ENCODE results near the gene TUFT1.

TUFT1 gene

GRCh38 chr1:151619489-151620093 is 79.5 kb downstream of the TUFT1 start:
- H3K4me1 Mint-ChIP-seq (ENCODE audit: low read depth), result peaks cover 47% of the 10 kb centered on the region
- no peaks in the 10 kb centered on the region for H3K27me3 Mint-ChIP-seq
- H3K9me3 Mint-ChIP-seq (ENCODE audit: low read depth), result no peaks in the 10 kb centered on the region
- H3K4me3 Mint-ChIP-seq, result no peak overlapping the region
- H3K36me3 Mint-ChIP-seq, result no peaks in the 10 kb centered on the region
- peak overlapping the region; percentile 16 for H3K27ac Mint-ChIP-seq

- Mint-ChIP-seq H3K36me3 (no peaks in the 10 kb centered on the region), H3K9me3 (ENCODE audit: low read depth) (no peaks in the 10 kb centered on the region), H3K4me1 (ENCODE audit: low read depth) (peaks cover 44% of the 10 kb centered on the region), H3K27ac (peak overlapping the region; percentile 58), H3K4me3 (no peak overlapping the region), H3K27me3 (no peaks in the 10 kb centered on the region)
Observed at GRCh38 chr1:151620286-151620685, 80.2 kb downstream of the TUFT1 start.

- Mint-ChIP-seq H3K27me3 (no peaks in the 10 kb centered on the region), H3K36me3 (no peaks in the 10 kb centered on the region), H3K4me3 (no peak overlapping the region), H3K4me1 (ENCODE audit: low read depth) (peaks cover 33% of the 10 kb centered on the region), H3K9me3 (ENCODE audit: low read depth) (no peaks in the 10 kb centered on the region), H3K27ac (peak overlapping the region; percentile 16)
Observed at GRCh38 chr1:151621351-151621750, 81.2 kb downstream of the TUFT1 start.

DNA sequence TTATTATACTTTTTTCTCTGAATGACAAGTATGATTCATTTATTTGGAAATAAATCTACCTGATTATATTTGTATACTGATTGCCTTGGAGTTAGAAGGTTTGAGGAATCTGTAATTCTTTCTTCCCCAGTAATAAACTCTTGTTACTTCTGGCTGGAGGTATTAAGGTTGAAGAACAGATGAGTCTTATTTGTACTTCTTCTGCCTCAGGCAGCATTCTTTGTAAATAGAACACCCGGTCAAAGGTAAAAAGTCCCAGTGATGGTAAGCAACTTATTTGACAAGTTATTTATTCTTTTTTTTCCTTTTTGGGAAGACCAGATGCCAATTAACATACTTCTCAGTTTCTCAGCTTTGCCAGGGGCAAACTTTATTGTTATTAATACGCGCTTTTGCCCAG is 84.7 kb downstream of the TUFT1 start:
- no peak overlapping the region for H3K4me3 Mint-ChIP-seq
- H3K27me3 Mint-ChIP-seq, result no peaks in the 10 kb centered on the region
- peaks cover 21% of the 10 kb centered on the region for H3K4me1 Mint-ChIP-seq (ENCODE audit: low read depth)
- H3K9me3 Mint-ChIP-seq (ENCODE audit: low read depth), result no peaks in the 10 kb centered on the region
- H3K27ac Mint-ChIP-seq, result no peak overlapping the region
- peaks cover 2% of the 10 kb centered on the region for H3K36me3 Mint-ChIP-seq

GRCh38 chr1:151626740-151627334 is 86.7 kb downstream of the TUFT1 start:
- Mint-ChIP-seq H3K9me3 (ENCODE audit: low read depth) (no peaks in the 10 kb centered on the region), H3K4me1 (ENCODE audit: low read depth) (peaks cover 8% of the 10 kb centered on the region), H3K27ac (no peak overlapping the region), H3K27me3 (no peaks in the 10 kb centered on the region), H3K4me3 (no peak overlapping the region), H3K36me3 (peaks cover 2% of the 10 kb centered on the region)

DNA sequence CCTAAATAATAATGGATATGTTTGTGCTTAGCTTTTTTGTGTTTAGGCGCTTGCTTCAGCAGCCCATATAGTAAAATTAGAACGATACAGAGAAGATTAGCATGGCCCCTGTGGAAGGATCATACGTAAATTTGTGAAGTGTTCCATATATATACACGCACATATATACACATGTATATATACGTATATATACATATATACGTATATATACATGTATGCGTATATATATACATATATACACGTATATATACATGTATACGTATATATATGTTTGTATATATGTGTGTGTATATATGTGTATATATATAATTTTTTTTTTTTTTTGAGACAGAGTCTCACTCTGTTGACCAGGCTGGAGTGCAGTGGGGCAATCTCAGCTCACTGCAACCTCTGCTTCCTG is 89.2 kb downstream of the TUFT1 start:
- peaks cover 7% of the 10 kb centered on the region for H3K4me1 Mint-ChIP-seq (ENCODE audit: low read depth)
- H3K9me3 Mint-ChIP-seq (ENCODE audit: low read depth), result no peaks in the 10 kb centered on the region
- H3K27ac Mint-ChIP-seq, result no peak overlapping the region
- H3K4me3 Mint-ChIP-seq, result no peak overlapping the region
- H3K27me3 Mint-ChIP-seq, result no peaks in the 10 kb centered on the region
- peaks cover 2% of the 10 kb centered on the region for H3K36me3 Mint-ChIP-seq

All from activated naive CD8-positive, alpha-beta T cell (primary cell).